Thoracic aorta (tissue), 2 donors: ENCODE measurements around the gene ADARB2. TPM values are rescaled to one million over a fixed set of nuclear protein-coding genes. Genes with fewer than 3 reads are reported as not detected.

ENCODE experiments used
- ATAC-seq: fragments of 150-250 bp; one replicate; pipeline ENCODE4 v1.8.0; 2017; ENCODE audit warnings: low read depth; ENCODE audit not compliant: insufficient number of reproducible peaks, low FRiP score
- DNase-seq: peaks from one replicate; pipeline ENCODE4 v3.0.0-alpha.2; 2020; ENCODE audit warnings: low spot score
- H3K27ac ChIP-seq, 2 donors: fragments of 200-600 bp; sonication (generic); 1 replicate in 1 of 2; 2 replicates in 1 of 2; pipeline ENCODE4 v1.5.1; 2016; ENCODE audit warnings: mild to moderate bottlenecking in 2 of 2, moderate library complexity in 2 of 2
- H3K27me3 ChIP-seq: fragments of 200-600 bp; sonication (generic); replicated peaks from 2 replicates; pipeline ENCODE4 v1.6.0; 2016; ENCODE audit warnings: mild to moderate bottlenecking; ENCODE audit not compliant: insufficient read depth
- H3K36me3 ChIP-seq: fragments of 200-600 bp; sonication (generic); one replicate; pipeline ENCODE4 v1.5.1; 2016
- H3K4me1 ChIP-seq, 2 donors: fragments of 200-600 bp; sonication (generic); 1 replicate in 1 of 2; 2 replicates in 1 of 2; pipeline versions ENCODE4 v1.5.1 to v1.6.0; 2016; ENCODE audit warnings: low read depth in 2 of 2, mild to moderate bottlenecking in 1 of 2; ENCODE audit not compliant: control insufficient read depth in 1 of 2
- H3K4me3 ChIP-seq: fragments of 200-600 bp; sonication (generic); 2 replicates; pipeline ENCODE4 v1.5.1; 2016; ENCODE audit warnings: mild to moderate bottlenecking
- H3K9me3 ChIP-seq: fragments of 200-600 bp; sonication (generic); 2 replicates; pipeline ENCODE4 v1.5.1; 2016
- total RNA-seq, 2 donors: library from RNA; depleted of rRNA; stranded (reverse); fragments of >200 nt; gene quantifications; one replicate each; pipeline versions ENCODE4 v1.1.0 to v1.2.3, GENCODE V29; 2016
- TF ChIP-seq, protein P1 (sequence below): fragments of 200-600 bp; sonication (generic); IDR thresholded peaks from one replicate; pipeline ENCODE4 v1.5.1; 2019; ENCODE audit warnings: antibody characterized with exemption

Gene ADARB2
- total RNA-seq, 2 donors from 2014 or later, result 0.71 to 3.1 TPM

DNA sequence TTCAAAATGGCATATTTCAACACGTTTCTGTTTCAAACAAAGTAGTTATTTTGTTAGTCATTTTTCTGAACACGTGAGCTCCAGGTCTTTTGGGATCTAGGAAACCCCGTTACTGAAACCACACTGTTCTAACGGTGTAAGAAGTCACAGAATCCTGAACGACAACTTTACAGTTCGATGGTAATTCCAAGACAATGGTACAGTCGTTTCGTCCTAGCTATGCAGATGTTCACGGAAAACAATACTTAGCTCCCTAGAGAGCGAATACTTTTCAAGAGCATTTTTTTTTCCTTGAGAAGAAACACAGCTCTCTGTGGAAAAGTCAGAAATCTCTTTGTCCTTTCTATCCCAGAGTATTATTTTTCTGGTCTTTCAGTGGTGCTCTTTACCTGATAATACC is 254.1 kb downstream of the ADARB2 start:
- Histone ChIP-seq H3K4me3 (no peak overlapping the region), H3K36me3 (no peaks in the 10 kb centered on the region), H3K27ac (no peak overlapping the region), H3K4me1 (no peaks in the 10 kb centered on the region), H3K27me3 (no peaks in the 10 kb centered on the region), H3K9me3 (no peaks in the 10 kb centered on the region)
- DNase-seq (no peak), ATAC-seq (no peak)
- TF ChIP-seq, protein P1, sequence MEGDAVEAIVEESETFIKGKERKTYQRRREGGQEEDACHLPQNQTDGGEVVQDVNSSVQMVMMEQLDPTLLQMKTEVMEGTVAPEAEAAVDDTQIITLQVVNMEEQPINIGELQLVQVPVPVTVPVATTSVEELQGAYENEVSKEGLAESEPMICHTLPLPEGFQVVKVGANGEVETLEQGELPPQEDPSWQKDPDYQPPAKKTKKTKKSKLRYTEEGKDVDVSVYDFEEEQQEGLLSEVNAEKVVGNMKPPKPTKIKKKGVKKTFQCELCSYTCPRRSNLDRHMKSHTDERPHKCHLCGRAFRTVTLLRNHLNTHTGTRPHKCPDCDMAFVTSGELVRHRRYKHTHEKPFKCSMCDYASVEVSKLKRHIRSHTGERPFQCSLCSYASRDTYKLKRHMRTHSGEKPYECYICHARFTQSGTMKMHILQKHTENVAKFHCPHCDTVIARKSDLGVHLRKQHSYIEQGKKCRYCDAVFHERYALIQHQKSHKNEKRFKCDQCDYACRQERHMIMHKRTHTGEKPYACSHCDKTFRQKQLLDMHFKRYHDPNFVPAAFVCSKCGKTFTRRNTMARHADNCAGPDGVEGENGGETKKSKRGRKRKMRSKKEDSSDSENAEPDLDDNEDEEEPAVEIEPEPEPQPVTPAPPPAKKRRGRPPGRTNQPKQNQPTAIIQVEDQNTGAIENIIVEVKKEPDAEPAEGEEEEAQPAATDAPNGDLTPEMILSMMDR, result no peak

DNA sequence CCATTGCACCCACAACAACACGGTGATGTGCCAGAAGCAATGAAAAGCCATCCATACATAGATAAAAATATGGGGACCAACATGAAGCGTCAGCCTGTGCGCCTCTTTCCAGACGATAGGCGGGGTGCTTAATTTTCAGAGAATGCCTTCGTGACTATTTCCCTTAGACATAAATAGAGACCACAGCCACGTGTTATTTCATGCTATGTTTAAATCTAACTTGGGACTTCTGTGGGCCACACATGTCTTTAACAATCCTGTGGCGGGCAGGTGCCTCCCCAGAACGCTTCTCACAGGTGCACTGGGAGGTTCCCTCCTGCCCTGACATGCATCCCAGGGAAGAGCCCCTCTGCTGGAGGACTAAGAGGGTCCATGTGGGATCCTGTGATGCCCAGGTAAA is 259.7 kb downstream of the ADARB2 start:
- Histone ChIP-seq H3K4me3 (no peak overlapping the region), H3K9me3 (no peaks in the 10 kb centered on the region), H3K27ac (no peak overlapping the region), H3K36me3 (no peaks in the 10 kb centered on the region), H3K4me1 (no peaks in the 10 kb centered on the region), H3K27me3 (no peaks in the 10 kb centered on the region)
- DNase-seq (no peak), ATAC-seq (no peak)
- TF ChIP-seq, protein P1, result no peak

DNA sequence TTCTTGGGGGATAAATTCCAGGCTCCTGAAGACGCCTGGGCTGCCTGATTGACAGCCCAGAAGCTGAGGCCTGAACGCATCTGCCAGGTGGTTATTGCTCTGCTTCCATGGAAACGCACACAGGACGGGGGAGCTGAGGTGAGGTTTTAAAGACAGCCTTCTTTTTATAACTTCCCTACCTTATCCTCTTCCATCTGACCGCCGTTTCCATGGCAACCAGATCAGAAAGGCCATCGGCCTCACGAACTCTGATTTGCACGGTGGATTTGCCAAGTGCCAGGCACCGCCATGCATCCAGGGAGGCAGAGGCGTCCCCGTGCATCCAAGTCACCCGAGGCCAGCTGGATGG is 260.9 kb downstream of the ADARB2 start:
- Histone ChIP-seq H3K27ac (no peak overlapping the region), H3K4me1 (no peaks in the 10 kb centered on the region), H3K36me3 (no peaks in the 10 kb centered on the region), H3K4me3 (no peak overlapping the region), H3K27me3 (no peaks in the 10 kb centered on the region), H3K9me3 (no peaks in the 10 kb centered on the region)
- no peak for DNase-seq
- TF ChIP-seq, protein P1, result no peak
- no peak for ATAC-seq

DNA sequence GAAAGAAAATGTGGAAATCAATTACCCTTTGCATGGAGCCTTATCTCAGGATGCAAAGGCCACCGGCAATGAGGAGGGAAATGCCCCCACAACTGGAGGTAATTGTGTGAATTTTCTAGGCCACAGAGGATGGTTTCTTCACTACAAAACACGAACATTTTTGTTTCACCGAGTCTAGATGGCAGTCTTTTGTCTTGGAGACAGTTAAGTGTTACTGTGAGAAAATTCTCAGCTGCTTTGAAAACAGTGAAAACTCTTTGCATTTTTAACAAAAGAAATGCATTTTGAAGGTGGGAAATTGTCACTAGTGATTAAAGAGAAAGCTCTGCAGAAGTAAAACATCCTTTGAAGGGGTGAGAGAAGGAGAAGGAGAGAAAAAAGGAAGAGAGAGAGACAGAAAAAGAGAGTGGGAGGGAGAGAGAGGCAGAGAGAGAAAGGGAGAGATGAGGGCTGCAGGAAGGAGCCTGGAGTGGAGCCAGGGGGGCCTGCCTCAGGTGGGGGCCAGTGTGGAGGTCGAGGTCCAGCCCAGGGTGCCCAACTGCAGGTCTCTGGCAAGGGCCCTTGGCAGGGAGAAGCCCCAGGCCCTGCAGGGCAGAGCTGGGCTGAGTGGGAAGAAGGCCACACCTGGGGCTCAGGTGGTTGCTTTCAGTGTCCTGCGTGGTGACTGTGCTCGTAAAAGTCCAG is 261.4 kb downstream of the ADARB2 start:
- TF ChIP-seq, protein P1, result no peak
- DNase-seq, result no peak

DNA sequence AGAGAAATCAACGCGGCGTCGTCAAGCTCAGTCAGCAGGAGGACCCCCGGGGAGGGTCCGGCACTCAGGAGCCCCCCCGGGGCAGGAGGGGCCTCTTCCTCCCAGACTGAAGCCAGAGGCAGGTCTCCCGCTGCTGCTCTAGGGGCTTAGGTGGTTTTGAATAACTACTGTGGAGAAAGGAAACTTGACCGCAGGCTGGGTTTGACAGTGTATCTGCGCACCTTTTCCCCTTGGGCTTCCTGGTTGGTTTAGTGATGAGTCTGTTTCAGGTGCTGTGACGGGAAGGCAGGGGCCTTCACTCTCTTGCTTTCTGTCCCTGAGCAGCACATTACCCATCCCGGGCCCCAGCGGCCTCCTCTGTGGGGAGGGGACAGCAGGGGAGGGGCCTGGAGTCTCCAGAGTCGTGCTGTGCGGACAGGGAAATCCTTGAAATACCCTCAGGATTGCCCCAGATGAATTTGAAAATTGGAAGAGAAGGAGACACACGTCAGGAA is 262.2 kb downstream of the ADARB2 start:
- Histone ChIP-seq H3K4me1 (no peaks in the 10 kb centered on the region), H3K27ac (no peak overlapping the region), H3K27me3 (no peaks in the 10 kb centered on the region), H3K9me3 (no peaks in the 10 kb centered on the region), H3K36me3 (no peaks in the 10 kb centered on the region), H3K4me3 (no peak overlapping the region)
- TF ChIP-seq, protein P1, result no peak
- ATAC-seq (no peak), DNase-seq (no peak)

More for the DNA sequence above, 261.4 kb downstream of the ADARB2 start:
- no peak overlapping the region for H3K27ac ChIP-seq
- ATAC-seq, result no peak
- H3K4me1 ChIP-seq, result no peaks in the 10 kb centered on the region
- H3K4me3 ChIP-seq, result no peak overlapping the region
- no peaks in the 10 kb centered on the region for H3K36me3 ChIP-seq
- H3K9me3 ChIP-seq, result no peaks in the 10 kb centered on the region
- H3K27me3 ChIP-seq, result no peaks in the 10 kb centered on the region
